Central memory CD8-positive, alpha-beta T cell (primary cell): ENCODE measurements around the gene PRPF40A.
"Not testable (repeated sequence)": the region's sequence is repeated elsewhere in the genome, so short reads cannot be mapped to it uniquely, and the experiment has no call there.

Source experiments
- ATAC-seq: fragments of 150-1000 bp; cut with Tn5 transposase; replicated peaks from 2 replicates; pipeline ENCODE4 v1.10.0; 2022; ENCODE audit warnings: mild to moderate bottlenecking, moderate FRiP score, moderate number of reproducible peaks; ENCODE audit not compliant: poor library complexity, severe bottlenecking; ENCODE audit errors: extremely low read depth
- DNase-seq, 2 donors: peaks; one replicate each; pipeline ENCODE4 v3.0.0; 2021; ENCODE audit warnings: low spot score in 2 of 2
- H3K27ac Mint-ChIP-seq: one replicate; pipeline ENCODE4 v1.8.0; 2022; ENCODE audit warnings: low read depth, mild to moderate bottlenecking, moderate library complexity, mixed read lengths
- H3K27me3 Mint-ChIP-seq: one replicate; pipeline ENCODE4 v1.8.0; 2022; ENCODE audit warnings: mixed read lengths
- H3K36me3 Mint-ChIP-seq: one replicate; pipeline ENCODE4 v1.8.0; 2022; ENCODE audit warnings: mild to moderate bottlenecking, moderate library complexity, mixed read lengths; ENCODE audit not compliant: insufficient read depth
- H3K4me1 Mint-ChIP-seq: one replicate; pipeline ENCODE4 v1.8.0; 2022; ENCODE audit warnings: mixed read lengths
- H3K4me3 Mint-ChIP-seq: one replicate; pipeline ENCODE4 v1.8.0; 2022; ENCODE audit warnings: mild to moderate bottlenecking, moderate library complexity, mixed read lengths
- H3K9me3 Mint-ChIP-seq: one replicate; pipeline ENCODE4 v1.8.0; 2022; ENCODE audit warnings: mixed read lengths

PRPF40A gene

GRCh38 chr2:152717228-152718075 lies at the start of gene PRPF40A:
TSS of gene PRPF40A (minus strand) at chr2:152717461. CDS start at chr2:152717439, 22 bp downstream.
- peak within 1 kb of the TSS; percentile 100 for H3K27ac Mint-ChIP-seq
- H3K4me1 Mint-ChIP-seq = peaks cover 57% of the 10 kb centered on the region
- H3K4me3 Mint-ChIP-seq = peak within 1 kb of the TSS; percentile 98
- DNase-seq (peak; percentile 97 to 99), ATAC-seq (peak; percentile 76)
- no peaks in the 10 kb centered on the region for H3K9me3 Mint-ChIP-seq
- no peaks in the 10 kb centered on the region for H3K27me3 Mint-ChIP-seq
- H3K36me3 Mint-ChIP-seq = peaks cover 45% of the 10 kb centered on the region

- no peak for DNase-seq
Observed at GRCh38 chr2:152766928-152767327, 49.7 kb upstream of the PRPF40A start.

GRCh38 chr2:152763651-152764050 lies 46.4 kb upstream of the PRPF40A start:
- no peak for ATAC-seq
- no peaks in the 10 kb centered on the region for H3K4me1 Mint-ChIP-seq
- no peak for DNase-seq
- no peaks in the 10 kb centered on the region for H3K9me3 Mint-ChIP-seq
- H3K27me3 Mint-ChIP-seq = no peaks in the 10 kb centered on the region
- no peak overlapping the region for H3K27ac Mint-ChIP-seq
- peaks cover 13% of the 10 kb centered on the region for H3K36me3 Mint-ChIP-seq
- no peak overlapping the region for H3K4me3 Mint-ChIP-seq

More at GRCh38 chr2:152766928-152767327, 49.7 kb upstream of the PRPF40A start:
- H3K27me3 Mint-ChIP-seq = peaks cover under 1% of the 10 kb centered on the region
- no peaks in the 10 kb centered on the region for H3K4me1 Mint-ChIP-seq
- H3K27ac Mint-ChIP-seq = no peak overlapping the region
- no peak for ATAC-seq
- no peak overlapping the region for H3K4me3 Mint-ChIP-seq
- H3K36me3 Mint-ChIP-seq = peaks cover 7% of the 10 kb centered on the region
- no peaks in the 10 kb centered on the region for H3K9me3 Mint-ChIP-seq

GRCh38 chr2:152763208-152763607 lies 45.9 kb upstream of the PRPF40A start:
- not testable (repeated sequence) for DNase-seq, H3K27ac Mint-ChIP-seq, H3K27me3 Mint-ChIP-seq, H3K9me3 Mint-ChIP-seq, ATAC-seq, H3K4me1 Mint-ChIP-seq, H3K4me3 Mint-ChIP-seq
- peaks cover 13% of the 10 kb centered on the region for H3K36me3 Mint-ChIP-seq

DNA sequence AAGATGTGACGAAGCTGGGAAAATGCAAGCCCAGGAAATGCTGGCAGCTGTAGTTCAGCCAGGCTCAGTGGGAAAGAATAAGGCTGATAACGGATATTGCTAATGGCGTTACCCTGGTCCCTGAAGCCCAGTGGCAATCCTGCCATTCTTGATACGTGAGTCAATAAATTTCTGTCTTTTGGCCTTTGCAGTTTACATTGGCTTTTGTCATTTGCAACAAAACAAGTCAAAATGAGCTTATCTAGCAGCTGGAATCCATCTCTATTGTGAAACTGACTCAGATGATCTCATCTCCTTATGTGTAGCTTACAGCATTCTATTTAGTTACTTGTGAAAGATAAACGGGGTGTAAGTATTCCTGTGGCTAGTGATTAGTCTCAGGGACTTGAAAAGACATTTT lies 44.9 kb upstream of the PRPF40A start:
- no peaks in the 10 kb centered on the region for H3K9me3 Mint-ChIP-seq
- no peaks in the 10 kb centered on the region for H3K4me1 Mint-ChIP-seq
- no peak for DNase-seq
- no peak overlapping the region for H3K4me3 Mint-ChIP-seq
- H3K27me3 Mint-ChIP-seq = no peaks in the 10 kb centered on the region
- peaks cover 16% of the 10 kb centered on the region for H3K36me3 Mint-ChIP-seq
- H3K27ac Mint-ChIP-seq = no peak overlapping the region
- ATAC-seq = no peak

DNA sequence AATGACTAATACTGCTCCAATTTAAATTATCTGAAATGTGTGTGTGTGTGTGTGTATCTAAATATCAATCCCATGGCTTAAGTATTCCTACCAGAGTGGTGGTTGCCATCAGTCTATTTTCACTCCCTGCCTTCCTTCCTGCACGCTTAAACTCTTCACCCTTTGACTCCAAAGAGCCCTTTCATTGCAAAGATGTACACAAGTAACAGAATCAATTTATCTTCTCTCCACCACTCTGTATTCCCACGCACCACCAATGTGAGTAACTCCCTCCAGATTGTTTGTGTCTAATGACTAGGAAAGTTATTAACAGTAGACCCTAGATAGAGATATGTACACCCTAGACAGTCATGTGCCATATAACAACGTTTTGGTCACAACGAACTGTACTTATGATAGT lies 44.0 kb upstream of the PRPF40A start:
- H3K9me3 Mint-ChIP-seq = no peaks in the 10 kb centered on the region
- H3K27me3 Mint-ChIP-seq = no peaks in the 10 kb centered on the region
- no peak for DNase-seq
- no peak overlapping the region for H3K27ac Mint-ChIP-seq
- ATAC-seq = no peak
- peaks cover 21% of the 10 kb centered on the region for H3K36me3 Mint-ChIP-seq
- no peaks in the 10 kb centered on the region for H3K4me1 Mint-ChIP-seq
- no peak overlapping the region for H3K4me3 Mint-ChIP-seq

- ATAC-seq (no peak), DNase-seq (no peak)
- no peaks in the 10 kb centered on the region for H3K9me3 Mint-ChIP-seq
- no peaks in the 10 kb centered on the region for H3K27me3 Mint-ChIP-seq
- H3K36me3 Mint-ChIP-seq = peaks cover 21% of the 10 kb centered on the region
- no peak overlapping the region for H3K27ac Mint-ChIP-seq
- H3K4me1 Mint-ChIP-seq = peaks cover 6% of the 10 kb centered on the region
- H3K4me3 Mint-ChIP-seq = no peak overlapping the region
Observed at GRCh38 chr2:152759290-152760072, 42.2 kb upstream of the PRPF40A start.

DNA sequence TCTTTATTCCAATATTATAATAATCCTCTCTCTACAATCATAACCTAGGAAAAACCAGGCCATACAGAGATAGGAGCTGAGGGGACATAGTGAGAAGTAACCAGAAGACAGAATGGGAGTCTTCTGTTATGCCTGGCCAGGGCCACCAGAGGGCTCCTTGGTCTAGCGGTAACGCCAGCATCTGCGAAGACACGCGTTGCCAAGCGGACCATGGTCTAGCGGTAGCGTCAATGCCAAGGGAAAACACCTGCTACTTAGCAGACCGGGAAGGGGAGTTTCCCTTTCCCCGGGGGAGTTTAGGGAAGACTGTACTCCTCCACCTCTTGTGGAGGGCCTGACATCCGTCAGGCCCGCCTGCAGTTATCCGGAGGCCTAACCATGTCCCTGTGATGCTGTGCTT lies 37.8 kb upstream of the PRPF40A start:
- no peak overlapping the region for H3K4me3 Mint-ChIP-seq
- H3K27ac Mint-ChIP-seq = no peak overlapping the region
- no peak for DNase-seq
- no peaks in the 10 kb centered on the region for H3K9me3 Mint-ChIP-seq
- ATAC-seq = no peak
- H3K27me3 Mint-ChIP-seq = no peaks in the 10 kb centered on the region
- H3K4me1 Mint-ChIP-seq = peaks cover 12% of the 10 kb centered on the region
- peaks cover 16% of the 10 kb centered on the region for H3K36me3 Mint-ChIP-seq

- H3K27ac Mint-ChIP-seq, H3K27me3 Mint-ChIP-seq, DNase-seq, H3K9me3 Mint-ChIP-seq, ATAC-seq, H3K36me3 Mint-ChIP-seq, H3K4me3 Mint-ChIP-seq, H3K4me1 Mint-ChIP-seq: not testable (repeated sequence)
Observed at GRCh38 chr2:152747751-152748150, 30.5 kb upstream of the PRPF40A start.

DNA sequence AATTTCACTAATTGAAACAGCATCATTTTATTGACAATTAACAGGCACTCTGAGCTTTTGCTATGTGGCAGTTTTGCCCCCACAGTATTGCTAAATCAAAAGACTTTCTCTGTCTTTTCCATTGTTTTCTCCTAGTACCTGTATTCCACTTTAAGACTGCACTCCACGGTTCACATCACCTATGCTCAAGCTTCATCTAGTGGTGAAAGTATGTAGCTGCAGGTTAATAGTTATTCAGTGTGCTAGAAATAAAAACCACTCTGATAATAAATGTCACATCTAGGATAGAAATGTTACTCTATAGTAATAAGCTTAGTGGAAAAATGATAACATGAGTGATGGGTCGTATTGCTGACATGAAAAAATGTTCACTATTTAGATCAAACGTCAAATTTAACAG lies 25.7 kb upstream of the PRPF40A start:
- Mint-ChIP-seq H3K36me3 (peaks cover 7% of the 10 kb centered on the region), H3K27me3 (no peaks in the 10 kb centered on the region), H3K4me1 (peaks cover 4% of the 10 kb centered on the region), H3K4me3 (no peak overlapping the region), H3K9me3 (no peaks in the 10 kb centered on the region), H3K27ac (no peak overlapping the region)
- DNase-seq (no peak), ATAC-seq (no peak)

DNA sequence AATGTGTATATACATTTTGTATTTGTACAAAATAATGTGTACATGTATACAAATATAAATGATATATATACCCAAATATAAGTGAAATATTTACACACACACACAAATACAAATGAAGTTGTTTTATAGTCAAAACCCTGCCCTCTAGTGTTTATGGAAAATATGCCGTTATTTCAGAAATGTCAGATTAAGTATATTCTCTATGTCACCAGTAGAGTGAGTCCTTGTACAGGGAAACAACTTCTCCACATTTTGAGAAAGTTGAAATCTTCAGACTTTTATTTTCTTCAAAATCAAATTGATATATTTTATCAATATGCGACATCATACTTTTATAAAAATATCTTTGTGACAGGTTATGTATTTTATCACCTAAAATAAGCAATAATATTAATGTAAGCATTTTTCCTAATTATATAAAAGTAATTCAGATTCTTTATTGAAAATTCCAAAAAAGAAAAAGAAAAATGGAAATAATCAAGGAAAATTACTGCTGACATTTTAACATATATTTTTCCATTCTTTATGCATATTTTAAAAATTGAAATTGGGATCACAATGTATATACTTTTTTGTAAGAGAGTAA lies 23.6 kb upstream of the PRPF40A start:
- H3K27ac Mint-ChIP-seq = no peak overlapping the region
- peaks cover 14% of the 10 kb centered on the region for H3K36me3 Mint-ChIP-seq
- ATAC-seq (peak; percentile 43), DNase-seq (no peak)
- H3K9me3 Mint-ChIP-seq = no peaks in the 10 kb centered on the region
- peaks cover 4% of the 10 kb centered on the region for H3K4me1 Mint-ChIP-seq
- no peaks in the 10 kb centered on the region for H3K27me3 Mint-ChIP-seq
- no peak overlapping the region for H3K4me3 Mint-ChIP-seq

DNA sequence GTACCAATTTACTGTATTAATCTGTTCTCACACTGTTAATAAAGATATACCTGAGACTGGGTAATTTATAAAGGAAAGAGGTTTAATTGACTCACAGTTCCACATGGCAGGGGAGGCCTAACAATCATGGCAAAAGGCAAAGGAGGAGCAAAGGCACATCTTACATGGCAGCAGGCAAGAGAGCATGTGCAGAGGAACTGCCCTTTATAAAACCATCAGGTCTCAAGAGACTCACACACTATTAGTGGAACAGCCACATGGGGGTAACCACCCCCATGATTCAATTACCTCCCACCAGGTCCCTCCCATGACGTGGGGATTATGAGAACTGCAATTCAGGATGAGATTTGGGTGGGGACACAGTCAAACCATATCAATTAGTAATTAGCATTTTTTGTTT lies 22.4 kb upstream of the PRPF40A start:
- H3K4me3 Mint-ChIP-seq, H3K27me3 Mint-ChIP-seq, H3K9me3 Mint-ChIP-seq, DNase-seq, ATAC-seq, H3K4me1 Mint-ChIP-seq, H3K27ac Mint-ChIP-seq: not testable (repeated sequence)
- H3K36me3 Mint-ChIP-seq = peaks cover 16% of the 10 kb centered on the region
